SH-SY5Y (cell line): Measurements from ENCODE around the gene APLP2.

Experiments used
- GATA2 ChIP-seq: IDR thresholded peaks from 2 replicates; pipeline ENCODE4 v1.6.1; 2011; ENCODE audit warnings: mild to moderate bottlenecking, low read depth, low read length
- GATA3 ChIP-seq: IDR thresholded peaks from 2 replicates; pipeline ENCODE4 v1.6.1; 2011; ENCODE audit warnings: low read depth, mild to moderate bottlenecking, low read length, moderate library complexity

DNA sequence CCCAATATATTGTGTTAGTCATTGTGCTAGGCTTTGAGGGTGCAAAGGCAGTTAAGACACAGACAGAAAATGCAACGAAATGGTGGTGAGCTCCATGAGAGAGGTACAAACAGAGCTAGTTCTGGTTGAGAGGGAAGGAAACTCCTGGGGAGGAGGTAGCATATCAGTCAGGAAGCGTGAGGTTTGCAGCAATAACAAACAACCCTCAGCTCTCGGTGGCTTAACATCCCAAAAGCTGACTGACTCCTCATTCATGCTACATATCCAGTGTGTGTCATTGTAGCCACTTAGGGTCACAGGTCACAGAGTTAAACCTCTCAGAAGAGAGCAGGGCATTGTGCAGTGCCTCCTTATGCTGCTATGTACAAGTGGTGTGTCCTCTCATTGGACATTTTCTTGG lies 88.1 kb downstream of the APLP2 start:
- TF ChIP-seq GATA3 (no peak), GATA2 (no peak)
